Erythroblast (primary cell): ENCODE data around the gene TMEM82.

Source experiments
- GATA1 ChIP-seq: IDR thresholded peaks from 2 replicates; pipeline ENCODE4 v1.6.1; 2011; ENCODE audit warnings: low read depth, mild to moderate bottlenecking, control low read depth, low read length, moderate library complexity
- POLR2A ChIP-seq: IDR thresholded peaks from 2 replicates; pipeline ENCODE4 v1.6.1; 2011; ENCODE audit warnings: mild to moderate bottlenecking, low read length

- TF ChIP-seq POLR2A (no peak), GATA1 (no peak)
Measured at GRCh38 chr1:15722411-15722810, 19.9 kb upstream of the TMEM82 start.
